SK-N-SH (cell line): ENCODE measurements around the gene POU6F2. TPM values are rescaled to one million over a fixed set of nuclear protein-coding genes. Genes with fewer than 3 reads are reported as not detected.

Experiments used
- CTCF ChIA-PET: fragments of 300-600, 350-600 bp; formaldehyde crosslinking; extraction: SDS; loops from one replicate; lab custom pipeline; 2021; lab: Yijun Ruan, JAX
- POLR2A ChIA-PET: fragments of 350-600 bp; sonication (Branson Sonifier 250); formaldehyde crosslinking; extraction: SDS; loops from one replicate; lab custom pipeline; 2020; ENCODE audit warnings: antibody characterized with exemption, inconsistent platforms; lab: Yijun Ruan, JAX
- DNase-seq: peaks from one replicate; pipeline ENCODE4 v3.0.0; 2012
- H2AFZ ChIP-seq: fragments of 200-600 bp; sonication (generic); 2 replicates; pipeline ENCODE4 v1.8.1; 2016; ENCODE audit warnings: antibody characterized with exemption, mild to moderate bottlenecking, low read depth
- H3F3A ChIP-seq: fragments of 200-600 bp; sonication (generic); replicated peaks from 2 replicates; pipeline ENCODE3; 2016; ENCODE audit warnings: antibody characterized with exemption, mild to moderate bottlenecking; ENCODE audit not compliant: insufficient read depth
- H3K27ac ChIP-seq, 2 experiments: fragments of 200-500 bp in 1 of 2; fragments of 200-600 bp in 1 of 2; sonication (Bioruptor generic) in 1 of 2; sonication (generic), shearing (Covaris generic) in 1 of 2; 2 replicates each; pipeline versions ENCODE4 v1.5.1 to v1.6.1; 2014 to 2016; ENCODE audit warnings: low read depth in 2 of 2, inconsistent platforms in 1 of 2, low read length in 1 of 2, mild to moderate bottlenecking in 1 of 2, mixed read lengths in 1 of 2
- H3K27me3 ChIP-seq: fragments of 200-600 bp; sonication (generic), shearing (Covaris generic); 2 replicates; pipeline ENCODE4 v1.6.1; 2016; ENCODE audit warnings: mixed run types; ENCODE audit not compliant: insufficient read depth
- H3K36me3 ChIP-seq, 2 experiments: fragments of 200-500 bp in 1 of 2; fragments of 200-600 bp in 1 of 2; sonication (Bioruptor generic) in 1 of 2; sonication (generic) in 1 of 2; replicated peaks in 1 of 2; 2 replicates each; pipeline versions ENCODE3 to v1.5.1; 2014 to 2016; ENCODE audit warnings: low read length in 1 of 2, mild to moderate bottlenecking in 1 of 2; ENCODE audit not compliant: insufficient read depth in 2 of 2, control insufficient read depth in 1 of 2
- H3K4me1 ChIP-seq, 2 experiments: fragments of 200-500 bp in 1 of 2; fragments of 200-600 bp in 1 of 2; sonication (Bioruptor generic) in 1 of 2; sonication (generic), shearing (Covaris generic) in 1 of 2; 2 replicates each; pipeline versions ENCODE4 v1.5.1 to v1.6.1; 2014 to 2016; ENCODE audit warnings: low read depth in 1 of 2, low read length in 1 of 2, mixed run types in 1 of 2; ENCODE audit not compliant: insufficient read depth in 2 of 2, control insufficient read depth in 1 of 2
- H3K4me2 ChIP-seq: fragments of 200-600 bp; sonication (generic), shearing (Covaris generic); 2 replicates; pipeline ENCODE4 v1.6.1; 2017; ENCODE audit warnings: mixed run types
- H3K4me3 ChIP-seq, 2 experiments: fragments of 200-500 bp in 1 of 2; fragments of 200-600 bp in 1 of 2; sonication (Bioruptor generic) in 1 of 2; sonication (generic), shearing (Covaris generic) in 1 of 2; 2 replicates each; pipeline versions ENCODE4 v1.5.1 to v1.8.1; 2014 to 2016; ENCODE audit warnings: low read depth in 2 of 2, inconsistent platforms in 1 of 2, low read length in 1 of 2, mild to moderate bottlenecking in 1 of 2, mixed read lengths in 1 of 2, moderate library complexity in 1 of 2
- H3K79me2 ChIP-seq: fragments of 200-600 bp; sonication (generic); 2 replicates; pipeline ENCODE4 v1.8.1; 2017; ENCODE audit warnings: mild to moderate bottlenecking; ENCODE audit not compliant: insufficient read depth
- H3K9ac ChIP-seq: fragments of 200-600 bp; sonication (generic); 2 replicates; pipeline ENCODE4 v1.6.1; 2017; ENCODE audit warnings: mixed run types
- H3K9me2 ChIP-seq: fragments of 200-600 bp; sonication (generic); 2 replicates; pipeline ENCODE4 v1.6.1; 2017; ENCODE audit warnings: mixed run types
- H3K9me3 ChIP-seq: fragments of 200-600 bp; sonication (generic); 2 replicates; pipeline ENCODE4 v1.6.1; 2017; ENCODE audit warnings: mixed run types, mild to moderate bottlenecking, moderate library complexity
- H4K20me1 ChIP-seq: fragments of 200-600 bp; sonication (generic); 2 replicates; pipeline ENCODE4 v1.6.1; 2017; ENCODE audit warnings: mild to moderate bottlenecking, mixed run types; ENCODE audit not compliant: insufficient read depth
- CHD2 ChIP-seq: fragments of 150-350 bp; IDR thresholded peaks from 2 replicates; pipeline ENCODE4 v1.6.1; 2018; ENCODE audit warnings: low read length; ENCODE audit not compliant: partially characterized antibody
- CTCF ChIP-seq: fragments of 200-600 bp; sonication (generic); IDR thresholded peaks from 2 replicates; pipeline ENCODE4 v1.6.1; 2017; ENCODE audit warnings: antibody characterized with exemption, mild to moderate bottlenecking, moderate library complexity
- ELF1 ChIP-seq: IDR thresholded peaks from 2 replicates; pipeline ENCODE4 v1.4.0; 2012
- EZH2phosphoT487 ChIP-seq: fragments of 200-600 bp; sonication (generic); IDR thresholded peaks from 2 replicates; pipeline ENCODE4 v1.6.1; 2017; ENCODE audit warnings: low read depth, mixed run types, mild to moderate bottlenecking, antibody characterized with exemption, moderate library complexity, borderline replicate concordance
- FOSL2 ChIP-seq: IDR thresholded peaks from 2 replicates; pipeline ENCODE4 v1.4.0; 2012; ENCODE audit warnings: low read depth, mild to moderate bottlenecking, moderate library complexity, borderline replicate concordance
- FOXJ3 ChIP-seq: sonication (generic); formaldehyde crosslinking; IDR thresholded peaks from 2 replicates; pipeline ENCODE4 v1.5.1; 2020; ENCODE audit warnings: mild to moderate bottlenecking, missing genetic modification reagents
- GABPA ChIP-seq: IDR thresholded peaks from 2 replicates; pipeline ENCODE4 v1.4.0; 2012; ENCODE audit warnings: low read depth, mild to moderate bottlenecking
- GATA2 ChIP-seq: sonication (generic); formaldehyde crosslinking; IDR thresholded peaks from 2 replicates; pipeline ENCODE4 v1.5.0; 2020; ENCODE audit warnings: mild to moderate bottlenecking, missing genetic modification reagents
- JUND ChIP-seq: IDR thresholded peaks from 2 replicates; pipeline ENCODE4 v1.4.0; 2012
- MEF2A ChIP-seq: IDR thresholded peaks from 2 replicates; pipeline ENCODE4 v1.4.0; 2012; ENCODE audit warnings: low read depth, borderline replicate concordance
- MXI1 ChIP-seq: IDR thresholded peaks from 2 replicates; pipeline ENCODE4 v1.6.1; 2012; ENCODE audit warnings: mild to moderate bottlenecking, low read depth, low read length, improper control_type of control experiment
- RAD21 ChIP-seq: IDR thresholded peaks from 2 replicates; pipeline ENCODE4 v1.6.1; 2012; ENCODE audit warnings: mild to moderate bottlenecking, low read length
- REST ChIP-seq: IDR thresholded peaks from 2 replicates; pipeline ENCODE4 v1.6.1; 2012; ENCODE audit warnings: mild to moderate bottlenecking, low read depth, low read length, moderate library complexity
- RFX5 ChIP-seq: IDR thresholded peaks from 2 replicates; pipeline ENCODE4 v1.6.1; 2012; ENCODE audit warnings: mild to moderate bottlenecking, improper control_type of control experiment, low read length
- SIN3A ChIP-seq: IDR thresholded peaks from 2 replicates; pipeline ENCODE4 v1.6.1; 2012; ENCODE audit warnings: low read depth, mild to moderate bottlenecking, low read length, moderate library complexity, borderline replicate concordance
- TAF1 ChIP-seq: IDR thresholded peaks from 2 replicates; pipeline ENCODE4 v1.6.1; 2012; ENCODE audit warnings: low read depth, mild to moderate bottlenecking, low read length, moderate library complexity, borderline replicate concordance
- TCF12 ChIP-seq: IDR thresholded peaks from 2 replicates; pipeline ENCODE4 v1.4.0; 2012
- USF1 ChIP-seq: IDR thresholded peaks from 2 replicates; pipeline ENCODE4 v1.4.0; 2012; ENCODE audit warnings: low read depth, borderline replicate concordance
- USF2 ChIP-seq: fragments of 150-350 bp; IDR thresholded peaks from 2 replicates; pipeline ENCODE4 v1.6.1; 2017; ENCODE audit warnings: antibody characterized with exemption, low read length, low read depth, borderline replicate concordance
- ZBTB33 ChIP-seq: IDR thresholded peaks from 2 replicates; pipeline ENCODE4 v1.4.0; 2012; ENCODE audit warnings: low read depth, borderline replicate concordance
- WGBS: methylation state at CpG from one replicate; pipeline ENCODE4 v1.1.6; 2017; ENCODE audit warnings: low lambda C conversion rate; 5-methylcytosine and 5-hydroxymethylcytosine counted together
- polyA plus RNA-seq, 3 experiments: library from polyadenylated mRNA; depleted of rRNA; stranded (reverse); fragments of >200 nt; gene quantifications; 2 replicates each; pipeline ENCODE4 v1.2.3, GENCODE V29; 2012

The POU6F2 gene
- polyA plus RNA-seq, 1 of the 3 experiments (the other 2 are of a cell fraction), result under 0.01 TPM

- no peaks in the 10 kb centered on the region for H4K20me1 ChIP-seq
- TF ChIP-seq JUND (no peak), USF2 (no peak), CTCF (no peak), TAF1 (no peak), TCF12 (no peak), ELF1 (no peak), ZBTB33 (no peak), MEF2A (no peak), GATA2 (no peak), CHD2 (no peak), GABPA (no peak), FOSL2 (no peak)
- TF ChIP-seq, all 33 proteins: peak for 0
- H3K9me3 ChIP-seq, result no peaks in the 10 kb centered on the region
- H3K4me2 ChIP-seq, result no peak overlapping the region
- WGBS, result 3% methylated on average over 5 of the region's 5 CpGs
- no peak overlapping the region for H3K9ac ChIP-seq
- no peaks in the 10 kb centered on the region for H3K4me1 ChIP-seq
- no peaks in the 10 kb centered on the region for H3F3A ChIP-seq
- no peak overlapping the region for H3K27ac ChIP-seq
- no peak overlapping the region for H3K4me3 ChIP-seq
- H3K9me2 ChIP-seq, result no peaks in the 10 kb centered on the region
- H2AFZ ChIP-seq, result no peak overlapping the region
- POLR2A ChIA-PET, result no interaction called here
- H3K79me2 ChIP-seq, result no peaks in the 10 kb centered on the region
- no peak for DNase-seq
- H3K36me3 ChIP-seq, result no peaks in the 10 kb centered on the region
- CTCF ChIA-PET, result no interaction called here
- peaks cover 4% of the 10 kb centered on the region; the same call in 1 of the 2 replicates for H3K27me3 ChIP-seq
Measured at GRCh38 chr7:39132306-39132705, 154.6 kb downstream of the POU6F2 start.

GRCh38 chr7:39133088-39133487 is 155.4 kb downstream of the POU6F2 start:
- H3K27me3 ChIP-seq, result peaks cover 4% of the 10 kb centered on the region; the same call in 1 of the 2 replicates
- DNase-seq, result no peak
- H4K20me1 ChIP-seq, result no peaks in the 10 kb centered on the region
- ChIA-PET CTCF (no interaction called here), POLR2A (no interaction called here)
- H3K9me3 ChIP-seq, result no peaks in the 10 kb centered on the region
- no peaks in the 10 kb centered on the region for H3K79me2 ChIP-seq
- 9% methylated on average over 4 of the region's 4 CpGs for WGBS
- H3K9ac ChIP-seq, result no peak overlapping the region
- no peak overlapping the region for H3K4me2 ChIP-seq
- H2AFZ ChIP-seq, result no peak overlapping the region
- no peak overlapping the region for H3K4me3 ChIP-seq
- no peak overlapping the region for H3K27ac ChIP-seq
- H3F3A ChIP-seq, result no peaks in the 10 kb centered on the region
- H3K4me1 ChIP-seq, result no peaks in the 10 kb centered on the region
- no peaks in the 10 kb centered on the region for H3K36me3 ChIP-seq
- H3K9me2 ChIP-seq, result no peaks in the 10 kb centered on the region
- TF ChIP-seq RAD21 (no peak), EZH2phosphoT487 (no peak), SIN3A (no peak), TAF1 (no peak), MEF2A (no peak), REST (no peak), FOXJ3 (no peak), MXI1 (no peak), RFX5 (no peak), USF1 (no peak), CHD2 (no peak)
